Esophagus squamous epithelium (tissue), 5 donors: Measurements from ENCODE around the gene NCEH1. TPM values are rescaled to one million over a fixed set of nuclear protein-coding genes. Genes with fewer than 3 reads are reported as not detected.
A peak's percentile ranks its signal among the peaks of the same experiment; 100 is the strongest.

Experiments used
- DNase-seq: peaks from one replicate; lab custom pipeline; 2025; lab: John Stamatoyannopoulos, UW
- H3K27ac ChIP-seq, 4 donors: fragments of 200-600 bp; sonication (generic); one replicate each; pipeline ENCODE4 v1.5.1; 2016 to 2019; ENCODE audit warnings: mild to moderate bottlenecking in 1 of 4
- H3K27me3 ChIP-seq, 4 donors: fragments of 200-600 bp; sonication (generic); 1 replicate in 3 of 4; 2 replicates in 1 of 4; pipeline versions ENCODE4 v1.5.1 to v1.6.0; 2017 to 2021; ENCODE audit warnings: antibody characterized with exemption in 1 of 4
- H3K36me3 ChIP-seq, 3 donors: fragments of 200-600 bp; sonication (generic); one replicate each; pipeline ENCODE4 v1.5.1; 2016 to 2019
- H3K4me1 ChIP-seq, 3 donors: fragments of 200-600 bp; sonication (generic); one replicate each; pipeline ENCODE4 v1.5.1; 2017 to 2019
- H3K4me3 ChIP-seq, 4 donors: fragments of 200-600 bp; sonication (generic); 1 replicate in 3 of 4; 2 replicates in 1 of 4; pipeline ENCODE4 v1.5.1; 2016 to 2019; ENCODE audit warnings: mild to moderate bottlenecking in 2 of 4, moderate library complexity in 1 of 4
- H3K9me3 ChIP-seq, 3 donors: fragments of 200-600 bp; sonication (generic); one replicate each; pipeline ENCODE4 v1.5.1; 2016 to 2019
- POLR2A ChIP-seq, 4 donors: fragments of 450-650 bp; IDR thresholded peaks; one replicate each; pipeline ENCODE4 v1.6.1; 2017; ENCODE audit warnings: antibody characterized with exemption in 4 of 4, mild to moderate bottlenecking in 4 of 4, moderate library complexity in 3 of 4
- WGBS, 2 donors: methylation state at CpG; one replicate each; pipeline ENCODE4 v1.1.5; 2018; 5-methylcytosine and 5-hydroxymethylcytosine counted together
- intact Hi-C: fragments of 100-400 bp; cut with DNase I; formaldehyde crosslinking; loops from one replicate; pipeline ENCODE4 v1.15.0; 2022
- total RNA-seq, 4 donors: library from RNA; depleted of rRNA; stranded (reverse); fragments of >200 nt; gene quantifications; one replicate each; pipeline ENCODE4 v1.1.0, GENCODE V29; 2016
- TF ChIP-seq, protein P1 (sequence below), 6 experiments: fragments of 450-650 bp in 4 of 6; fragments of 200-600 bp in 2 of 6; sonication (generic) in 2 of 6; IDR thresholded peaks; one replicate each; pipeline ENCODE4 v1.5.1; 2016 to 2019; ENCODE audit warnings: antibody characterized with exemption in 6 of 6, mild to moderate bottlenecking in 4 of 6, moderate library complexity in 4 of 6
- donor health status: DM: yes; HTN: yes; CAD: no.

NCEH1 gene
- total RNA-seq, 4 donors from 2014 or later = 2.2 to 9.1 (median 5.0) TPM

- Histone ChIP-seq H3K4me1 (peaks cover 3 to 62% (median 21%) of the 10 kb centered on the region in 3 donors), H3K36me3 (no peaks in the 10 kb centered on the region), H3K4me3 (no peak overlapping the region), H3K27ac (no peak overlapping the region), H3K9me3 (no peaks in the 10 kb centered on the region), H3K27me3 (no peaks in the 10 kb centered on the region)
- TF ChIP-seq, protein P1, sequence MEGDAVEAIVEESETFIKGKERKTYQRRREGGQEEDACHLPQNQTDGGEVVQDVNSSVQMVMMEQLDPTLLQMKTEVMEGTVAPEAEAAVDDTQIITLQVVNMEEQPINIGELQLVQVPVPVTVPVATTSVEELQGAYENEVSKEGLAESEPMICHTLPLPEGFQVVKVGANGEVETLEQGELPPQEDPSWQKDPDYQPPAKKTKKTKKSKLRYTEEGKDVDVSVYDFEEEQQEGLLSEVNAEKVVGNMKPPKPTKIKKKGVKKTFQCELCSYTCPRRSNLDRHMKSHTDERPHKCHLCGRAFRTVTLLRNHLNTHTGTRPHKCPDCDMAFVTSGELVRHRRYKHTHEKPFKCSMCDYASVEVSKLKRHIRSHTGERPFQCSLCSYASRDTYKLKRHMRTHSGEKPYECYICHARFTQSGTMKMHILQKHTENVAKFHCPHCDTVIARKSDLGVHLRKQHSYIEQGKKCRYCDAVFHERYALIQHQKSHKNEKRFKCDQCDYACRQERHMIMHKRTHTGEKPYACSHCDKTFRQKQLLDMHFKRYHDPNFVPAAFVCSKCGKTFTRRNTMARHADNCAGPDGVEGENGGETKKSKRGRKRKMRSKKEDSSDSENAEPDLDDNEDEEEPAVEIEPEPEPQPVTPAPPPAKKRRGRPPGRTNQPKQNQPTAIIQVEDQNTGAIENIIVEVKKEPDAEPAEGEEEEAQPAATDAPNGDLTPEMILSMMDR (IDR thresholded peaks at IDR 0.05) = no peak
- no peak for TF ChIP-seq POLR2A (IDR thresholded peaks at IDR 0.05)
- 85 to 88% methylated on average over 4 of the region's 4 CpGs for WGBS, 2 donors
- DNase-seq = no peak
- intact Hi-C loops = no loop called here
Observed at GRCh38 chr3:172688588-172688987, 22.3 kb downstream of the NCEH1 start.

DNA sequence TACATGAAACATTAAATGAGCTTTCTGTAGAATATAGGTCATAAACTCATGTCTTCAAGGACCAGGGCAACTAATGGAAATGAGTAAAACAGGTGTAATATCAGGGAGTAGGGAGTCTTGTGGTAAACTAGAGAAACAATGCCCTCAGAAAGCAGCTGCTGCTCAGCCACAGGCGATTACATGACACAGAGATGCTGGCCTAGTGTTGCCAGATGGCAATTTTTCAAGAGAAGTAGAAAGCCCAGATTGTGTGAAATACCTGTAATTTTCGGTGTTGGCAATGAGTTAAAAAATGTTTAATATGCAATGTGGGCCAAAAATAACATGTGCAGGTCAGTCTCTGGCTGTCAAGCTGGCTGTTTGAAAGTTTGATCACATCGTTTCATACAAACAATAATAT is 23.4 kb downstream of the NCEH1 start:
- TF ChIP-seq POLR2A (IDR thresholded peaks at IDR 0.05) = no peak
- TF ChIP-seq, protein P1 (IDR thresholded peaks at IDR 0.05) = no peak
- Histone ChIP-seq H3K4me1 (peaks cover 3 to 56% (median 21%) of the 10 kb centered on the region in 3 donors), H3K4me3 (no peak overlapping the region), H3K36me3 (no peaks in the 10 kb centered on the region), H3K27ac (no peak overlapping the region), H3K9me3 (no peaks in the 10 kb centered on the region), H3K27me3 (no peaks in the 10 kb centered on the region)
- intact Hi-C loops = no loop called here
- 38 to 67% methylated on average over 3 of the region's 3 CpGs for WGBS, 2 donors
- DNase-seq = no peak

- whole genome bisulfite sequencing, 2 donors = 27 to 53% methylated on average over 7 of the region's 7 CpGs
- H3K9me3 ChIP-seq = no peaks in the 10 kb centered on the region
- no peaks in the 10 kb centered on the region for H3K36me3 ChIP-seq
- intact Hi-C loops = no loop called here
- TF ChIP-seq POLR2A (IDR thresholded peaks at IDR 0.05) = no peak
- TF ChIP-seq, protein P1 (IDR thresholded peaks at IDR 0.05) = no peak
- peak overlapping the region in 1 of 4 donors; percentile 9 for H3K4me3 ChIP-seq
- no peak for DNase-seq
- H3K27me3 ChIP-seq = no peaks in the 10 kb centered on the region
- peak overlapping the region; percentile 9 to 82 (median 70) for H3K27ac ChIP-seq
- peaks cover 5 to 52% (median 17%) of the 10 kb centered on the region in 3 donors for H3K4me1 ChIP-seq
Observed at GRCh38 chr3:172685331-172686214, 25.3 kb downstream of the NCEH1 start.

- Histone ChIP-seq H3K4me3 (no peak overlapping the region), H3K4me1 (peaks cover 23 to 66% (median 23%) of the 10 kb centered on the region in 3 donors), H3K27ac (peak overlapping the region in 2 of 4 donors; percentile 4 to 50), H3K9me3 (no peaks in the 10 kb centered on the region), H3K27me3 (no peaks in the 10 kb centered on the region), H3K36me3 (no peaks in the 10 kb centered on the region)
- no peak for DNase-seq
- no peak for TF ChIP-seq POLR2A (IDR thresholded peaks at IDR 0.05)
- TF ChIP-seq, protein P1 (IDR thresholded peaks at IDR 0.05) = no peak
- WGBS, 2 donors = 56 to 65% methylated on average over 4 to 7 of the region's 7 CpGs
- intact Hi-C loops = no loop called here
Observed at GRCh38 chr3:172680684-172681083, 30.2 kb downstream of the NCEH1 start.

GRCh38 chr3:172679599-172679998 is 31.3 kb downstream of the NCEH1 start:
- peaks cover 14 to 61% (median 23%) of the 10 kb centered on the region in 3 donors for H3K4me1 ChIP-seq
- no peaks in the 10 kb centered on the region for H3K36me3 ChIP-seq
- H3K27ac ChIP-seq = no peak overlapping the region
- no peak for TF ChIP-seq POLR2A (IDR thresholded peaks at IDR 0.05)
- TF ChIP-seq, protein P1 (IDR thresholded peaks at IDR 0.05) = no peak
- no peak overlapping the region for H3K4me3 ChIP-seq
- intact Hi-C loops = loop anchor here (5.0 kb wide), 1 partner anchor 68 kb away; no protein-coding TSS in a partner anchor
- no peaks in the 10 kb centered on the region for H3K9me3 ChIP-seq
- no peaks in the 10 kb centered on the region for H3K27me3 ChIP-seq
- 89% methylated on average over 5 of the region's 5 CpGs for WGBS, 2 donors
- DNase-seq = no peak
